Muscle layer of duodenum (tissue), 2 donors: ENCODE measurements around the gene PKD1.
"Not testable (repeated sequence)": the region's sequence is repeated elsewhere in the genome, so short reads cannot be mapped to it uniquely, and the experiment has no call there.

Experiments
- H3K27ac ChIP-seq: one replicate; pipeline ENCODE4 v1.7.0; 2013; ENCODE audit warnings: mild to moderate bottlenecking, low read length
- H3K27me3 ChIP-seq: one replicate; pipeline ENCODE4 v1.7.0; 2013; ENCODE audit warnings: low read depth, mild to moderate bottlenecking, control low read depth, low read length
- H3K36me3 ChIP-seq, 2 donors: one replicate each; pipeline ENCODE4 v1.7.0; 2013; ENCODE audit warnings: low read length in 2 of 2, control low read depth in 1 of 2, mild to moderate bottlenecking in 1 of 2; ENCODE audit not compliant: insufficient read depth in 2 of 2, control insufficient read depth in 1 of 2
- H3K4me1 ChIP-seq, 2 donors: one replicate each; pipeline ENCODE4 v1.7.0; 2013; ENCODE audit warnings: low read length in 2 of 2, mild to moderate bottlenecking in 2 of 2, control low read depth in 1 of 2, moderate library complexity in 1 of 2; ENCODE audit not compliant: insufficient read depth in 2 of 2, control insufficient read depth in 1 of 2
- H3K4me3 ChIP-seq, 2 donors: one replicate each; pipeline ENCODE4 v1.7.0; 2013; ENCODE audit warnings: low read length in 2 of 2, low read depth in 1 of 2, mild to moderate bottlenecking in 1 of 2
- H3K9me3 ChIP-seq, 2 donors: one replicate each; pipeline ENCODE4 v1.7.0; 2013; ENCODE audit warnings: low read length in 2 of 2, control low read depth in 1 of 2, mild to moderate bottlenecking in 1 of 2; ENCODE audit not compliant: control insufficient read depth in 1 of 2
- donor health status: healthy.

PKD1 gene

GRCh38 chr16:2147981-2148671 is 12.4 kb upstream of the PKD1 start, which contains the start of gene RAB26:
Gene RAB26 (plus strand): TSS chr16:2148625. CDS start chr16:2148784, 159 bp downstream.
- Histone ChIP-seq H3K9me3 (no peaks in the 10 kb centered on the region), H3K4me1 (peaks cover 4 to 53% of the 10 kb centered on the region in 2 donors), H3K36me3 (peaks cover 4 to 5% of the 10 kb centered on the region in 2 donors), H3K4me3 (peak within 1 kb of the TSS in 1 of 2 donors; percentile 63), H3K27ac (no peak within 1 kb of the TSS), H3K27me3 (no peaks in the 10 kb centered on the region)

GRCh38 chr16:2147378-2147777 is 11.7 kb upstream of the PKD1 start:
- no peak overlapping the region for H3K4me3 ChIP-seq
- peaks cover 4 to 5% of the 10 kb centered on the region in 2 donors for H3K36me3 ChIP-seq
- no peaks in the 10 kb centered on the region for H3K9me3 ChIP-seq
- H3K4me1 ChIP-seq, result peaks cover 4 to 45% of the 10 kb centered on the region in 2 donors
- no peak overlapping the region for H3K27ac ChIP-seq
- H3K27me3 ChIP-seq, result no peaks in the 10 kb centered on the region

- Histone ChIP-seq H3K27ac (no peak overlapping the region), H3K4me1 (peaks cover 0 to 33% of the 10 kb centered on the region in 2 donors), H3K27me3 (no peaks in the 10 kb centered on the region)
Observed at GRCh38 chr16:2145843-2146242, 10.1 kb upstream of the PKD1 start.

GRCh38 chr16:2143878-2144485 is 8.3 kb upstream of the PKD1 start:
- H3K4me3 ChIP-seq, result no peak overlapping the region
- H3K27ac ChIP-seq, result no peak overlapping the region
- H3K9me3 ChIP-seq, result no peaks in the 10 kb centered on the region
- no peaks in the 10 kb centered on the region for H3K36me3 ChIP-seq
- peaks cover 0 to 14% of the 10 kb centered on the region in 2 donors for H3K4me1 ChIP-seq
- H3K27me3 ChIP-seq, result no peaks in the 10 kb centered on the region

More at GRCh38 chr16:2145843-2146242, 10.1 kb upstream of the PKD1 start:
- Histone ChIP-seq H3K4me3 (no peak overlapping the region), H3K9me3 (no peaks in the 10 kb centered on the region), H3K36me3 (no peaks in the 10 kb centered on the region)

GRCh38 chr16:2142942-2143877 is 7.5 kb upstream of the PKD1 start:
- H3K27me3 ChIP-seq, result no peaks in the 10 kb centered on the region
- no peaks in the 10 kb centered on the region for H3K9me3 ChIP-seq
- H3K36me3 ChIP-seq, result no peaks in the 10 kb centered on the region
- H3K4me1 ChIP-seq, result peaks cover 0 to 8% of the 10 kb centered on the region in 2 donors
- no peak overlapping the region for H3K4me3 ChIP-seq
- no peak overlapping the region for H3K27ac ChIP-seq

GRCh38 chr16:2135071-2135470 is 627 bp downstream of the PKD1 start:
- Histone ChIP-seq H3K4me1 (peaks cover 0 to 11% of the 10 kb centered on the region in 2 donors), H3K4me3 (peak overlapping the region in 1 of 2 donors; percentile 52)
- H3K9me3 ChIP-seq, H3K27me3 ChIP-seq, H3K36me3 ChIP-seq, H3K27ac ChIP-seq: not testable (repeated sequence)

- not testable (repeated sequence) for H3K36me3 ChIP-seq
- H3K4me3 ChIP-seq, result peak overlapping the region in 1 of 2 donors; percentile 28
Observed at GRCh38 chr16:2133797-2134196, 1.9 kb downstream of the PKD1 start.

GRCh38 chr16:2129890-2130447 is 5.7 kb downstream of the PKD1 start:
- H3K9me3 ChIP-seq, H3K4me3 ChIP-seq, H3K27me3 ChIP-seq, H3K36me3 ChIP-seq, H3K27ac ChIP-seq: not testable (repeated sequence)
- peaks cover 0 to 34% of the 10 kb centered on the region in 2 donors for H3K4me1 ChIP-seq

More at GRCh38 chr16:2133797-2134196, 1.9 kb downstream of the PKD1 start:
- peaks cover 0 to 15% of the 10 kb centered on the region in 2 donors for H3K4me1 ChIP-seq
- H3K9me3 ChIP-seq, H3K27ac ChIP-seq, H3K27me3 ChIP-seq: not testable (repeated sequence)

GRCh38 chr16:2129251-2129650 is 6.4 kb downstream of the PKD1 start:
- H3K27me3 ChIP-seq, H3K27ac ChIP-seq, H3K9me3 ChIP-seq, H3K4me3 ChIP-seq, H3K36me3 ChIP-seq: not testable (repeated sequence)
- peaks cover 0 to 34% of the 10 kb centered on the region in 2 donors for H3K4me1 ChIP-seq

- H3K27ac ChIP-seq, H3K9me3 ChIP-seq, H3K27me3 ChIP-seq, H3K36me3 ChIP-seq: not testable (repeated sequence)
- H3K4me1 ChIP-seq, result peaks cover 0 to 34% of the 10 kb centered on the region in 2 donors
- peak overlapping the region in 1 of 2 donors; percentile 4 for H3K4me3 ChIP-seq
Observed at GRCh38 chr16:2127630-2128280, 7.9 kb downstream of the PKD1 start.
